Tibial artery (tissue), 4 donors: Measurements from ENCODE around the gene KIF26A.

Experiments
- DNase-seq, 2 donors: peaks; one replicate each; pipeline ENCODE4 v3.0.0-alpha.2; 2019
- H3K27ac ChIP-seq, 2 donors: fragments of 200-600 bp; sonication (generic) in 1 of 2; 1 replicate in 1 of 2; 2 replicates in 1 of 2; pipeline ENCODE4 v1.5.1; 2018 to 2019; ENCODE audit warnings: mild to moderate bottlenecking in 1 of 2
- H3K27me3 ChIP-seq, 2 donors: fragments of 200-600 bp; sonication (generic) in 1 of 2; one replicate each; pipeline versions ENCODE4 v1.5.1 to v1.6.0; 2016 to 2019
- H3K36me3 ChIP-seq, 3 donors: fragments of 200-600 bp; sonication (generic) in 2 of 3; one replicate each; pipeline ENCODE4 v1.5.1; 2016 to 2019; ENCODE audit warnings: mild to moderate bottlenecking in 2 of 3
- H3K4me1 ChIP-seq, 4 donors: fragments of 200-600 bp; sonication (generic) in 2 of 4; 1 replicate in 3 of 4; 2 replicates in 1 of 4; pipeline ENCODE4 v1.5.1; 2016 to 2019
- H3K4me3 ChIP-seq, 2 donors: fragments of 200-600 bp; sonication (generic) in 1 of 2; 1 replicate in 1 of 2; 2 replicates in 1 of 2; pipeline ENCODE4 v1.5.1; 2018 to 2019; ENCODE audit warnings: mild to moderate bottlenecking in 2 of 2
- H3K9me3 ChIP-seq, 3 donors: fragments of 200-600 bp; sonication (generic) in 1 of 3; one replicate each; pipeline ENCODE4 v1.5.1; 2016 to 2019
- intact Hi-C: fragments of 100-400 bp; cut with DNase I; formaldehyde crosslinking; loops from one replicate; pipeline ENCODE4 v1.15.0; 2023; ENCODE audit warnings: low total_unique reads
- TF ChIP-seq, protein P1 (sequence below), 2 experiments: fragments of 200-600 bp in 1 of 2; fragments of 450-650 bp in 1 of 2; IDR thresholded peaks; one replicate each; pipeline ENCODE4 v1.5.1; 2017 to 2019; ENCODE audit warnings: antibody characterized with exemption in 2 of 2, mild to moderate bottlenecking in 1 of 2, moderate library complexity in 1 of 2

KIF26A gene

DNA sequence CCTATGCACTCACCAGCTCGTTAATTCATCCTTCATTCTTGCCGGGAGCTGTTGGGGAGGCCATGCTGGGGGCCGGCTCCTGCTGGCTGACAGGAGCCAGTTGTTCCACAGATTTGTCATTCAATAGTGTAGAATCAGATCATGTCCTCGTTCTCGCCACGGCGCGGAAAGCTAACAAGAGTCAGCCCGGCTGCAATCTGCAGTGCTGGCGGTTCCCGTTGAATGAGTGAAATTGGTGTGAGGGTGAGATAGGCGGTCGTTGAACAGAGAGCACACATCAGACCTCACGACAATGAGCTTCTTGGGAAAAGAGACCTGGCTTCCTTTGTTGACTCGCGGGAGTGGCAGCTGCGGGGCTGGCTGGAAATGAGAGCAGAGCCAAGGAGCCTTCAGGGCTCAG lies 57.5 kb downstream of the KIF26A start:
- Histone ChIP-seq H3K27ac (no peak overlapping the region), H3K36me3 (no peaks in the 10 kb centered on the region), H3K27me3 (peaks cover 0 to 48% of the 10 kb centered on the region in 2 donors), H3K4me1 (no peaks in the 10 kb centered on the region), H3K9me3 (no peaks in the 10 kb centered on the region), H3K4me3 (no peak overlapping the region)
- intact Hi-C loops = no loop called here
- DNase-seq = no peak
- TF ChIP-seq, protein P1, sequence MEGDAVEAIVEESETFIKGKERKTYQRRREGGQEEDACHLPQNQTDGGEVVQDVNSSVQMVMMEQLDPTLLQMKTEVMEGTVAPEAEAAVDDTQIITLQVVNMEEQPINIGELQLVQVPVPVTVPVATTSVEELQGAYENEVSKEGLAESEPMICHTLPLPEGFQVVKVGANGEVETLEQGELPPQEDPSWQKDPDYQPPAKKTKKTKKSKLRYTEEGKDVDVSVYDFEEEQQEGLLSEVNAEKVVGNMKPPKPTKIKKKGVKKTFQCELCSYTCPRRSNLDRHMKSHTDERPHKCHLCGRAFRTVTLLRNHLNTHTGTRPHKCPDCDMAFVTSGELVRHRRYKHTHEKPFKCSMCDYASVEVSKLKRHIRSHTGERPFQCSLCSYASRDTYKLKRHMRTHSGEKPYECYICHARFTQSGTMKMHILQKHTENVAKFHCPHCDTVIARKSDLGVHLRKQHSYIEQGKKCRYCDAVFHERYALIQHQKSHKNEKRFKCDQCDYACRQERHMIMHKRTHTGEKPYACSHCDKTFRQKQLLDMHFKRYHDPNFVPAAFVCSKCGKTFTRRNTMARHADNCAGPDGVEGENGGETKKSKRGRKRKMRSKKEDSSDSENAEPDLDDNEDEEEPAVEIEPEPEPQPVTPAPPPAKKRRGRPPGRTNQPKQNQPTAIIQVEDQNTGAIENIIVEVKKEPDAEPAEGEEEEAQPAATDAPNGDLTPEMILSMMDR (IDR thresholded peaks at IDR 0.05) = no peak

DNA sequence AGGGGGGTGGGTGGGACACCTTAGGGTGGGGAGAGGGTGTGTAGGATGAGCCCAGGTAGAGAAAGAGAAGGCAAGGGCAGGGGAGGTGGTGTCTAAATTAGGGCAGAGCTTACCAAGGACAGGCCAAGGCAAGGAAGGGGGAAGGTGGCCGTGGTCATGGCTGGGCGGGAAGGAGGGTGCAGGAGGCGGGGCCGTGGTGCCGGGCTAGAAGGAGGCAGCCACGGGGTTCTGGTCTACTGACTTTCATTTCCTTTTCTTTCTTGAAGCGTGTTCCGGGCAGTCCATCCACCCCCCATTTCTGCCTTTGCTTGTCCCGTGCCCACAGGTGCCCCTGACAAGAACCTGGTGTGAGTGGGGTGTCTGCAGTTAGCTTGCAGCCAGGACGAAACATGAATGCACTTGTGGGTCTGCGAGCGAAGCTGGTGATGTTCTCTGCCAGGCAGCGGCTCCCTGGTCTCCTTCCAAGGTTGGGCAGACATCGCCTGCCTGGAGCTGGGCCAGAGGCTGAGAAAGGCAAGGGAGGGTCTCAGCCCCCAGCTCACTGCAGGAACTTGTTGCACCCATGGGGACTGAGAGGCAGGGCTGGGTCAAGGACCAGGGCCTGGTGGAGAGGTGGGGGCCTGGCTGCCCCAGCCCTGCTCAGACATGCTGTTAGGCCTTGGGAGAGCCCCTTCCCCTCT lies 58.2 kb downstream of the KIF26A start:
- no peaks in the 10 kb centered on the region for H3K36me3 ChIP-seq
- no peaks in the 10 kb centered on the region for H3K4me1 ChIP-seq
- H3K27ac ChIP-seq = no peak overlapping the region
- H3K9me3 ChIP-seq = no peaks in the 10 kb centered on the region
- intact Hi-C loops = no loop called here
- DNase-seq = no peak
- TF ChIP-seq, protein P1 (IDR thresholded peaks at IDR 0.05) = no peak
- peaks cover 0 to 48% of the 10 kb centered on the region in 2 donors for H3K27me3 ChIP-seq
- H3K4me3 ChIP-seq = no peak overlapping the region

DNA sequence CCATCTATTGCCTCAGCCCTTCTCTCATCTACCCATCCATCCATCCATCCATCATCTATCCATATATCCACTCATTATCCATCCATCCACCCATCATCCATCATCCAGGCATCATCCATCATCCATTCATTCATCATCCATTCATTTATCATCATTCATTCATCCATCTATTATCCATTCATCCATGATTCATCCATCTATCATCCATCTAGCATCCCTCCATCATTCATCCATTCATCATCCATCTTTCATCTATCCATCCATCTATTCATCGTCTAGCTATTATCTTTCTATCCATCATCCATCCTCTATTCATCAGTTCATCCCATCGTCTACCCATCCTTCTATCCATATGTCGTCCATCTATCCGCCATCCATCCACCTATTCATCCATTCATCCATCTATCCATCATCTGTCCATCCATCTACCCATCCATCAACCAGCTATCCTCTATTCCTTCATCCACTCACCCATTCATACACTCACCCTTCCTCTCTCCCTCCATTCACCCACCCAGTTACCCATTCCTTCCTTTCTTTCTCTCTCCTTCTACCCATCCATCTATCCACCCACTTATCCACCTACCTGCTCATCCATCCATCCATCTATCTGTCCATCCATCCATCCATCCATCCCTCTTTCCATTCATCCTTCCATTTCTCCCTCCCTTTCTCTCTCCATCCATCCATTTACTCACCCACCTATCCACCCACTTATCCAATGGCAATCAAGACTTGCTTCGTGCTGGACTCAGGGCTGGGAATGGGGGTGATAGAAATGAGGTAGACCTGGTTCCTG lies 59.3 kb downstream of the KIF26A start:
- Histone ChIP-seq H3K27me3 (peaks cover 0 to 48% of the 10 kb centered on the region in 2 donors), H3K27ac (no peak overlapping the region), H3K4me1 (no peaks in the 10 kb centered on the region), H3K9me3 (no peaks in the 10 kb centered on the region), H3K36me3 (no peaks in the 10 kb centered on the region), H3K4me3 (no peak overlapping the region)
- TF ChIP-seq, protein P1 (IDR thresholded peaks at IDR 0.05) = no peak
- intact Hi-C loops = no loop called here
- DNase-seq = no peak

DNA sequence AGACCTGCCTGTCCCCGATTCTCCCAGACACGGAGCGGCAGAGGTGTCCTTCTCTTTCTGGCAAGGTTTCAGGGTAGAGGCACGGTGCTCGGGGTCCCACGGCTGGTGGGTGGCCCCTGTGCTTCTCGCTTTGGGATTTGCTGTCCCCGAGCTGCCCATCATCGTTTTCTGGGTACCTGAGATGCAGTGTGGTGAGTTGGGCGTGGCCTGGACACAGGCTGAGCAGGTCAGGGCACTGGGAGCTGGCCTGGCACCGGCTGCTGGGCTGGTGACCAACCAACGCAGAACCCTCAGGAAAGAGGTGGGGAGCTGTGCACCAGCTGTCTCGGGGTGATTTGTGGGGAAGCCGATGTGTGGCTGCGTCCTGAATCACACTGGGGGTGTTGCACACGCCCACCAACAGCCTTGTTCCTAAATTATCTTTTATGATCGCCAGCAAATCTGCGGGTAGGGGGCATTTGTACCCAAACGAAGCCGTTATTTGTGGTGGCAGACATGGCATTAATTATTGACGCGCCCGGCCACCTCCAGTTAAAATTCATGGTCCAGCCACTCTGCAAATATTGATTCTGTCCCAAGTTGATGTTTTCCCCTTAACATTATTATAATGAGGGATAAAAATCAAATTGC lies 61.0 kb downstream of the KIF26A start:
- intact Hi-C loops = no loop called here
- TF ChIP-seq, protein P1 (IDR thresholded peaks at IDR 0.05) = no peak
- H3K27me3 ChIP-seq = peaks cover 0 to 36% of the 10 kb centered on the region in 2 donors
- H3K4me3 ChIP-seq = no peak overlapping the region
- H3K36me3 ChIP-seq = no peaks in the 10 kb centered on the region
- no peak for DNase-seq
- H3K9me3 ChIP-seq = no peaks in the 10 kb centered on the region
- no peak overlapping the region for H3K27ac ChIP-seq
- no peaks in the 10 kb centered on the region for H3K4me1 ChIP-seq

DNA sequence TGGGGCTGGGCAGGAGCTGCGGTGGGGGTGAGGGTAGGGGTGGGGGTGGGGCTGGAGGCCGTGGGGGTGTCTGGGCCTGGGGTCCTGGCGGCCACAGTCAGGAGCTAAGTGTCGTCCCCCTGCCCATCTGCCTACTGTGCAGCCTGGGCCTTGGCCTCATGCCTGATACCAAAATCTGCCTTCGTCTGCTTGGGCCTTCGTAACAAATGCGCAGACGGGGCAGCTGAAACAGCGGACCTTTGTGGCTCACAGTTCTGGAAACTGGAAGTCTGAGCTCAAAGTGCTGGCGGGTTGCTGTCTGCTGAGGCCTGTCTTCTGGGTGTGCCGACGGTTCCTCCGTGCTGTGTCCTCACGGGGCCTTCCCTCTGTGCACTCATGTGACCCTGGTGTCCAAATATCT lies 61.7 kb downstream of the KIF26A start:
- no peaks in the 10 kb centered on the region for H3K36me3 ChIP-seq
- TF ChIP-seq, protein P1 (IDR thresholded peaks at IDR 0.05) = no peak
- H3K27ac ChIP-seq = no peak overlapping the region
- H3K27me3 ChIP-seq = peaks cover 0 to 30% of the 10 kb centered on the region in 2 donors
- DNase-seq = no peak
- no peaks in the 10 kb centered on the region for H3K9me3 ChIP-seq
- H3K4me3 ChIP-seq = no peak overlapping the region
- H3K4me1 ChIP-seq = no peaks in the 10 kb centered on the region
- intact Hi-C loops = no loop called here
